ENCODE measurements around the gene ACSL5. TPM values are rescaled to one million over a fixed set of nuclear protein-coding genes. Genes with fewer than 3 reads are reported as not detected.
"Not testable (repeated sequence)": the region's sequence is repeated elsewhere in the genome, so short reads cannot be mapped to it uniquely, and the experiment has no call there.

ACSL5 gene
- polyA plus RNA-seq, 3 donors from 2014 or later, result 63.9 to 86.5 (median 78.4) TPM

DNA sequence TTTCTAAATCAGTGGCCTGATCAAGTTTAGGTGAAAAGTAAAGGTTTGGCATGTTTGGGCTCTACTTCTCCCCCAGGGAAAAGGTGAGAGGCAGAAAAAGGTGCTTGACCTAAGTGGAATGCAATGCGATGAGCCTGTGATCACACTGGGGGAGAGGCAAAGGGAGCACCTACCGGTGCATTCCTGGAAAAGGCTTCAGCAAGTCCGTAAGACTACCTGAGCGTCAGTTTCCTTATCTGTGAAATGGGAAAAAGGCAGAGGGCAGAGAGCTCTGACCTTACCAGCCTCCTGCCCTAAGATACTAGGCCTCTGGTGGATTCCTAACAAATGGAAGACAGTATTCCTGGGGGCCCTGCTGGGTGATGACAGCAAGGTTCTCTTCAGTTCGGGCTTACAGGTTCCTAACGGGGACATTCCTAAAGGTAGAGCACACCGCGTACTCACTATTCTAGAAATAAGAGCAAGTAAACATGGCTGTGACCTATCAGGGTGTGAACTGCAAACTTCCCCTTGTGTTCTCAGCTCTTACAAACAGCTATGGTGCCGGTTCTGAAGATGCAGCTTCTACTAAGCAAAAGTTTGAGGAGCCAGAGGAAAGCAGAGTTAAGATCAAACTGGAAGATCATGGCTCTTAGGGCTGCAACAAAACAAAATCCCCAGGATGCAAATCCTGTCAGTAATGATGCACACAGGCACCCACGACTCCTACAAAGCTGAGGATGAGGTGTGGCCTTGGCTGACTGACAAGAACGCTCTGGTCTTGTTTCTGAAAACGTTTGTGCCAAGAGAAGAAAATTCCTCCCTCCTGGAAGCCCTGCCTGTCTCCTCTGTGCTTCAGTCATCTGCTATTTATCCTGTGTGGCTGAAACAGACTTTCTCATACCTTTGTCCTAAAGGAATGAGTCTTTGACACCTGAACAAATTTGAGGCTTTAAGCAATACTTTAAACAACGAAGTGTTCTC is 13.3 kb upstream of the ACSL5 start:
- Mint-ChIP-seq H3K4me3 (no peak overlapping the region), H3K27ac (no peak overlapping the region), H3K4me1 (peaks cover 0 to 8% of the 10 kb centered on the region in 2 donors), H3K27me3 (ENCODE audit: low read depth in 3 of 3) (peaks cover 2 to 10% (median 4%) of the 10 kb centered on the region in 3 donors), H3K9me3 (no peaks in the 10 kb centered on the region), H3K36me3 (no peaks in the 10 kb centered on the region)
- no peak for DNase-seq

DNA sequence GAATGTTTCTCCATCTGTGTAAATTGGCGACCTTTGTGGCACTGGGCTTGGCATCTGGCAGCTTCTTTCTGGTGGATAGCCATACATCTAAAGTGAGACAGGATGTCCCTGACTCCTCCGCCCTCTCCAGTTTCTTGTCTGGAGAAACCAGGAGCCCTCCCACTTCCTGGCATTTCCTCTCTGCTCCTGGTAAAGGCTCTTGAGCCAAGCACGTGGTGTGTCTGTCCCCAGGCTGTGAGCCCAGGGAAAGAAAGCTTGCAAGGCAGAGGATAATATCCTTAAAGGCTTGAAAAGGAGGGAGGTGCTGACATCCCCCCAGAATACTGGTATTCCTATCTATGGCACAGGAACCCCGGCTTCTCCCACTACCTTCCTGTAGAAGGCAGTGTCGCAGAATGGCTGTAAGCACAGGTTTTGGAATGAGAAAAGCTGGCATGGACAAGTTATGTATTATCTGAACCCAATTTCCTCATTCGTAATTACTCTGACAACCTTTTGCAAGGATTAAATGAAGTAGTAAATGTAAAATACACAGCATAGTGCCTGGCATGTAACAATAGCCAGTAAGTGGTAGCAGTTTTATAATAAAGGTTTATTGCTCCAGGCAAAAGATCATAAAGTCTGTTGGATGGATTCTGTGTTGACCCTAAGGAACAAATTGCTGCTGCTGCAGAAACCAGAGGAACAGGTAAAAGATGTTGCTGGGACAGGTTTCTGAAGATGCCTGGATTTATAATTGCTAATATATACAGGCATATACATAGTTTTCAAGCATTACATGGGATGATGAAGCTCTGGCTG is 11.8 kb upstream of the ACSL5 start:
- Mint-ChIP-seq H3K36me3 (no peaks in the 10 kb centered on the region), H3K4me3 (no peak overlapping the region), H3K4me1 (peaks cover 0 to 8% of the 10 kb centered on the region in 2 donors), H3K27ac (no peak overlapping the region), H3K9me3 (no peaks in the 10 kb centered on the region), H3K27me3 (ENCODE audit: low read depth in 3 of 3) (peaks cover 2 to 10% (median 2%) of the 10 kb centered on the region in 3 donors)
- DNase-seq, result no peak

DNA sequence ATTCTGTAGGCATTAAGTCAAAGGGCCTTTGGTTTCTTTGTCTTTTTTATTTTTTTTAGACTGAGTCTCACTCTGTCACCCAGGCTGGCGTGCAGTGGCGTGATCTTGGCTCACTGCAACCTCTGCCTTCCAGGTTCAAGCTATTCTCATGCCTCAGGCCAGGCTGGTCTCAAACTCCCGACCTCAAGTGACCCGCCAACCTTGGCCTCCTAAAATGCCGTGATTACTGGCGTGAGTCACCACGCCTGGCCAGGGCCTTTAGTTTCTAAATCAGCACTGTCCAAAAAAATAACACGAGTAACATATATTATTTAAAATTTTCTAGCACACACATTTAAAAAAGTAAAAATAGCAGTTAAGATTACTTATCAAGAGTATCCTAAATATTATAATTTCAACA is 11.1 kb upstream of the ACSL5 start:
- Mint-ChIP-seq H3K27me3 (ENCODE audit: low read depth in 3 of 3) (peaks cover 2 to 9% (median 5%) of the 10 kb centered on the region in 3 donors), H3K4me1 (peaks cover 0 to 8% of the 10 kb centered on the region in 2 donors), H3K9me3 (no peaks in the 10 kb centered on the region), H3K4me3 (no peak overlapping the region), H3K27ac (no peak overlapping the region), H3K36me3 (no peaks in the 10 kb centered on the region)
- no peak for DNase-seq

- Mint-ChIP-seq H3K27ac (no peak overlapping the region), H3K4me3 (no peak overlapping the region), H3K4me1 (peaks cover 5 to 8% of the 10 kb centered on the region in 2 donors), H3K27me3 (ENCODE audit: low read depth in 3 of 3) (peaks cover 2 to 6% (median 5%) of the 10 kb centered on the region in 3 donors), H3K36me3 (no peaks in the 10 kb centered on the region), H3K9me3 (no peaks in the 10 kb centered on the region)
- DNase-seq, result peak in 1 of 3 donors; percentile 28
Measured at GRCh38 chr10:112363696-112364688, 9.9 kb upstream of the ACSL5 start.

- H3K4me1 Mint-ChIP-seq, result peaks cover 8 to 10% of the 10 kb centered on the region in 2 donors
- no peaks in the 10 kb centered on the region for H3K9me3 Mint-ChIP-seq
- no peak for DNase-seq
- no peak overlapping the region for H3K27ac Mint-ChIP-seq
- peaks cover 5 to 6% (median 6%) of the 10 kb centered on the region in 3 donors for H3K27me3 Mint-ChIP-seq (ENCODE audit: low read depth in 3 of 3)
- H3K36me3 Mint-ChIP-seq, result no peaks in the 10 kb centered on the region
- no peak overlapping the region for H3K4me3 Mint-ChIP-seq
Measured at GRCh38 chr10:112365014-112365432, 8.9 kb upstream of the ACSL5 start.

- Mint-ChIP-seq H3K36me3 (no peaks in the 10 kb centered on the region), H3K27ac (no peak overlapping the region), H3K9me3 (no peaks in the 10 kb centered on the region), H3K4me1 (peaks cover 8 to 10% of the 10 kb centered on the region in 2 donors), H3K4me3 (no peak overlapping the region), H3K27me3 (ENCODE audit: low read depth in 3 of 3) (peaks cover 5 to 7% (median 6%) of the 10 kb centered on the region in 3 donors)
- no peak for DNase-seq
Measured at GRCh38 chr10:112365451-112365850, 8.5 kb upstream of the ACSL5 start.

GRCh38 chr10:112366992-112367391 is 6.9 kb upstream of the ACSL5 start:
- peak overlapping the region in 1 of 5 donors; percentile 71 for H3K4me3 Mint-ChIP-seq
- no peaks in the 10 kb centered on the region for H3K9me3 Mint-ChIP-seq
- H3K4me1 Mint-ChIP-seq, result peaks cover 13 to 17% of the 10 kb centered on the region in 2 donors
- H3K27ac Mint-ChIP-seq, result peak overlapping the region in 2 of 6 donors; percentile 57 to 77
- no peak for DNase-seq
- H3K27me3 Mint-ChIP-seq (ENCODE audit: low read depth in 3 of 3), result peaks cover 5 to 9% (median 6%) of the 10 kb centered on the region in 3 donors
- H3K36me3 Mint-ChIP-seq, result no peaks in the 10 kb centered on the region

DNA sequence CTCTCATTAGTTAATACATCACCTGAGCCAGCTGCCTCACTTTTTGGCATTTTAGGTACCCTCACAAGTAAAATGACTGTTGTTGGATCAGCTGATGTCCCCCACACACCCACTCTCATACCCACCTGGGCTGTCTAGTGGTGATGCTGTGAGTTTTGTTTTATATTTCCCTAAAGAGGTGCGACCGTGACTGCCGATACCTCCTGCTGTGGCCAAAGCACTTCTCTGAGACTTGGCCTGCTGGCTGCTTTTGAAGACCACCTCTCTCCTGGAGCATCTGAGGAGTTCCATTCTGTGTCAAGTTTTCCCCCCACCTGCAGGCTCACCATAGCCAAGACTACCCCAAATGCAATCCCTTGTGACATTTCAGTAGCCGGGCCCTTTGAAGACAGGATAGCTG is 6.4 kb upstream of the ACSL5 start:
- H3K9me3 Mint-ChIP-seq, result no peaks in the 10 kb centered on the region
- peaks cover 13 to 17% of the 10 kb centered on the region in 2 donors for H3K4me1 Mint-ChIP-seq
- H3K27me3 Mint-ChIP-seq (ENCODE audit: low read depth in 3 of 3), result peaks cover 5 to 9% (median 6%) of the 10 kb centered on the region in 3 donors
- no peaks in the 10 kb centered on the region for H3K36me3 Mint-ChIP-seq
- peak overlapping the region in 1 of 6 donors; percentile 17 for H3K27ac Mint-ChIP-seq
- H3K4me3 Mint-ChIP-seq, result peak overlapping the region in 1 of 5 donors; percentile 71
- DNase-seq, result no peak

DNA sequence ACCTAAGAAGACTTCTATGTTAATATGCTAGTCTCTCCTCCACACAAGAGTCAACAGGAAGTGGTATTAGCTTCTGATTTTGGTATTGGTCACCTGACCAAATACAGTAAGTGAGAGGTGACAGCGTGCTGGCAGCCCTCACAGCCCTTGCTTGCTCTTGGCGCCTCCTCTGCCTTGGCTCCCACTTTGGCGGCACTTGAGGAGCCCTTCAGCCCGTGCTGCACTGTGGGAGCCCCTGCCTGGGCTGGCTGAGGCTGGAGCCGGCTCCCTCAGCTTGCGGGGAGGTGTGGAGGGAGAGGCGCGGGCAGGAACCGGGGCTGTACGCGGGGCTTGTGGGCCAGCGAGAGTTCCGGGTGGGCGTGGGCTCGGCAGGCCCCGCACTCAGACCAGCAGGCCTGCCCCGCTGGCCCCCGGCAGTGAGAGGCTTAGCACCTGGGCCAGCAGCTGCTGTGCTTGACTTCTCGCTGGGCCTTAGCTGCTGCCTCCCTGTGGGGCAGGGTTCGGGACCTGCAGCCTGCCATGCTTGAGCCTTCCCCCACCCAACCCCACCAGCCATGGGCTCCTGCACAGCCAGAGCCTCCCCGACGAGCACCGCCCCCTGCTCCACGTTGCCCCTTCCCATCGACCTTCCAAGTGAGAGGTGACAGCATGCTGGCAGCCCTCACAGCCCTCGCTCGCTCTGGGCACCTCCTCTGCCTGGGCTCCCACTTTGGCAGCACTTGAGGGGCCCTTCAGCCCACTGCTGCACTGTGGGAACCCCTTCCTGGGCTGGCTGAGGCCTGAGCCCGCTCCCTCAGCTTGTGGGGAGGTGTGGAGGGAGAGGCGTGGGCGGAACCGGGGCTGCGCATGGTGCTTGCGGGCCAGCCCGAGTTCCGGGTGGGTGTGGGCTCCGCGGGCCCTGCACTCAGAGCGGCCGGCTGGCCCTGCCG is 4.2 kb upstream of the ACSL5 start:
- Mint-ChIP-seq H3K9me3 (no peaks in the 10 kb centered on the region), H3K36me3 (no peaks in the 10 kb centered on the region), H3K27ac (peak overlapping the region in 3 of 6 donors; percentile 65 to 82 (median 75)), H3K27me3 (ENCODE audit: low read depth in 3 of 3) (peaks cover 2 to 7% (median 3%) of the 10 kb centered on the region in 3 donors), H3K4me1 (peaks cover 15 to 26% of the 10 kb centered on the region in 2 donors), H3K4me3 (peak overlapping the region in 3 of 5 donors; percentile 26 to 67 (median 64))
- peak; percentile 35 to 75 (median 36) for DNase-seq

- Mint-ChIP-seq H3K4me3 (peak overlapping the region in 1 of 5 donors; percentile 32), H3K27ac (peak overlapping the region in 1 of 6 donors; percentile 35), H3K27me3 (ENCODE audit: low read depth in 3 of 3) (peaks cover 2 to 7% (median 6%) of the 10 kb centered on the region in 3 donors), H3K36me3 (no peaks in the 10 kb centered on the region), H3K4me1 (peaks cover 22 to 33% of the 10 kb centered on the region in 2 donors), H3K9me3 (no peaks in the 10 kb centered on the region)
- no peak for DNase-seq
Measured at GRCh38 chr10:112370424-112370819, 3.5 kb upstream of the ACSL5 start.

- Mint-ChIP-seq H3K27ac (peak overlapping the region in 2 of 6 donors; percentile 61 to 63), H3K4me1 (peaks cover 31 to 42% of the 10 kb centered on the region in 2 donors), H3K4me3 (peak overlapping the region in 1 of 5 donors; percentile 7)
- H3K36me3 Mint-ChIP-seq; DNase-seq; H3K27me3 Mint-ChIP-seq (ENCODE audit: low read depth in 3 of 3); H3K9me3 Mint-ChIP-seq: not testable (repeated sequence)
Measured at GRCh38 chr10:112371326-112371725, 2.6 kb upstream of the ACSL5 start.
